HFFc6 (cell line): ENCODE data around the gene LRP3. TPM values are rescaled to one million over a fixed set of nuclear protein-coding genes. Genes with fewer than 3 reads are reported as not detected.
"Not testable (repeated sequence)": the region's sequence is repeated elsewhere in the genome, so short reads cannot be mapped to it uniquely, and the experiment has no call there.

ENCODE experiments used
- DNase-seq: peaks from one replicate; pipeline ENCODE4 v3.0.0-alpha.2; 2018
- H3K27ac Mint-ChIP-seq: 2 replicates; pipeline ENCODE4 v1.8.0; 2020; ENCODE audit warnings: mild to moderate bottlenecking, mixed read lengths
- H3K27me3 Mint-ChIP-seq: 2 replicates; pipeline ENCODE4 v1.8.0; 2021; ENCODE audit warnings: mild to moderate bottlenecking, moderate library complexity, mixed read lengths; ENCODE audit not compliant: insufficient read depth
- H3K36me3 Mint-ChIP-seq: 2 replicates; pipeline ENCODE4 v1.8.0; 2021; ENCODE audit warnings: low read depth, mixed read lengths
- H3K4me1 Mint-ChIP-seq: 2 replicates; pipeline ENCODE4 v1.8.0; 2020; ENCODE audit warnings: low read depth, mixed read lengths
- H3K4me3 Mint-ChIP-seq: 2 replicates; pipeline ENCODE4 v1.8.0; 2020; ENCODE audit warnings: mild to moderate bottlenecking, moderate library complexity, mixed read lengths
- H3K9me3 Mint-ChIP-seq: 2 replicates; pipeline ENCODE4 v1.8.0; 2020; ENCODE audit warnings: mild to moderate bottlenecking, mixed read lengths
- CTCF ChIP-seq: fragments of 200-600 bp; sonication (generic); IDR thresholded peaks from 2 replicates; pipeline ENCODE4 v1.5.0; 2021; ENCODE audit warnings: antibody characterized with exemption, mild to moderate bottlenecking
- long read RNA-seq: library from polyadenylated mRNA; unstranded; transcript quantifications from one replicate; pipeline ENCODE4 v2.0.0, GENCODE V29; 2019
- total RNA-seq, 6 experiments: library from RNA; stranded (reverse); fragmentation: NEBNext Ultra II Directional; extraction: Animal tissue kit (Norgen Biotek cat#: 25700); gene quantifications; 2 replicates in 1 of 6; 3 replicates in 5 of 6; pipeline ENCODE4 v1.2.3, GENCODE V29; 2021

LRP3 gene
- total RNA-seq: 10 to 100 TPM in 2 of 6 experiments, 1 to 10 TPM in 4; 1.9 to 17.7 (median 2.4) TPM
- long read RNA-seq, partial matches to known transcripts: 1 of 4 reads
- long read RNA-seq, other reads (novel, unspliced or antisense): 0 of 4 reads

GRCh38 chr19:33193865-33194362 lies at the start of gene LRP3:
TSS of gene LRP3 (plus strand) at chr19:33194330. CDS start at chr19:33194786, 456 bp downstream.
- H3K4me3 Mint-ChIP-seq: peak within 1 kb of the TSS; percentile 72
- no peaks in the 10 kb centered on the region for H3K36me3 Mint-ChIP-seq
- H3K4me1 Mint-ChIP-seq: no peaks in the 10 kb centered on the region
- peaks cover 18% of the 10 kb centered on the region for H3K27me3 Mint-ChIP-seq
- no peak within 1 kb of the TSS; the same call in 1 of the 2 replicates for H3K27ac Mint-ChIP-seq
- no peak for DNase-seq
- no peaks in the 10 kb centered on the region for H3K9me3 Mint-ChIP-seq
- TF ChIP-seq CTCF: no peak

- H3K9me3 Mint-ChIP-seq: no peaks in the 10 kb centered on the region
- no peaks in the 10 kb centered on the region for H3K36me3 Mint-ChIP-seq
- H3K27ac Mint-ChIP-seq: no peak overlapping the region
- no peak overlapping the region for H3K4me3 Mint-ChIP-seq
- H3K4me1 Mint-ChIP-seq: peaks cover 6% of the 10 kb centered on the region
- no peak for DNase-seq
- peaks cover 17% of the 10 kb centered on the region for H3K27me3 Mint-ChIP-seq
- TF ChIP-seq CTCF: no peak
Observed at GRCh38 chr19:33146209-33146608, 47.9 kb upstream of the LRP3 start.

- no peaks in the 10 kb centered on the region for H3K36me3 Mint-ChIP-seq
- no peaks in the 10 kb centered on the region for H3K9me3 Mint-ChIP-seq
- peaks cover 9% of the 10 kb centered on the region for H3K27me3 Mint-ChIP-seq
- no peak overlapping the region for H3K4me3 Mint-ChIP-seq
- H3K27ac Mint-ChIP-seq: no peak overlapping the region
- no peak for DNase-seq
- TF ChIP-seq CTCF: no peak
- peaks cover 6% of the 10 kb centered on the region for H3K4me1 Mint-ChIP-seq
Observed at GRCh38 chr19:33147538-33147937, 46.6 kb upstream of the LRP3 start.

- DNase-seq: no peak
- H3K4me1 Mint-ChIP-seq: peaks cover under 1% of the 10 kb centered on the region
- H3K9me3 Mint-ChIP-seq: no peaks in the 10 kb centered on the region
- H3K4me3 Mint-ChIP-seq: no peak overlapping the region
- H3K27ac Mint-ChIP-seq: no peak overlapping the region
- no peaks in the 10 kb centered on the region for H3K36me3 Mint-ChIP-seq
- peaks cover 10% of the 10 kb centered on the region for H3K27me3 Mint-ChIP-seq
- no peak for TF ChIP-seq CTCF
Observed at GRCh38 chr19:33150852-33151518, 43.1 kb upstream of the LRP3 start.

- H3K36me3 Mint-ChIP-seq: no peaks in the 10 kb centered on the region
- DNase-seq: no peak
- H3K4me1 Mint-ChIP-seq: peaks cover 7% of the 10 kb centered on the region
Observed at GRCh38 chr19:33152176-33152575, 42.0 kb upstream of the LRP3 start.

GRCh38 chr19:33152625-33153024 lies 41.5 kb upstream of the LRP3 start:
- not testable (repeated sequence) for DNase-seq, H3K27ac Mint-ChIP-seq, H3K27me3 Mint-ChIP-seq, H3K36me3 Mint-ChIP-seq, H3K4me3 Mint-ChIP-seq, H3K4me1 Mint-ChIP-seq, H3K9me3 Mint-ChIP-seq

More at GRCh38 chr19:33152176-33152575, 42.0 kb upstream of the LRP3 start:
- Mint-ChIP-seq H3K27ac (no peak overlapping the region), H3K4me3 (no peak overlapping the region), H3K9me3 (no peaks in the 10 kb centered on the region), H3K27me3 (peaks cover 4% of the 10 kb centered on the region)
- no peak for TF ChIP-seq CTCF

GRCh38 chr19:33154313-33154712 lies 39.8 kb upstream of the LRP3 start:
- DNase-seq, H3K4me1 Mint-ChIP-seq, H3K27ac Mint-ChIP-seq, H3K4me3 Mint-ChIP-seq, H3K9me3 Mint-ChIP-seq, H3K36me3 Mint-ChIP-seq, H3K27me3 Mint-ChIP-seq: not testable (repeated sequence)
